ENCODE measurements around the gene SEC14L1. TPM values are rescaled to one million over a fixed set of nuclear protein-coding genes. Genes with fewer than 3 reads are reported as not detected.
"Not testable (repeated sequence)": the region's sequence is repeated elsewhere in the genome, so short reads cannot be mapped to it uniquely, and the experiment has no call there.

The SEC14L1 gene
- total RNA-seq, 6 donors from 2014 or later, result 100 to 291 (median 145) TPM

DNA sequence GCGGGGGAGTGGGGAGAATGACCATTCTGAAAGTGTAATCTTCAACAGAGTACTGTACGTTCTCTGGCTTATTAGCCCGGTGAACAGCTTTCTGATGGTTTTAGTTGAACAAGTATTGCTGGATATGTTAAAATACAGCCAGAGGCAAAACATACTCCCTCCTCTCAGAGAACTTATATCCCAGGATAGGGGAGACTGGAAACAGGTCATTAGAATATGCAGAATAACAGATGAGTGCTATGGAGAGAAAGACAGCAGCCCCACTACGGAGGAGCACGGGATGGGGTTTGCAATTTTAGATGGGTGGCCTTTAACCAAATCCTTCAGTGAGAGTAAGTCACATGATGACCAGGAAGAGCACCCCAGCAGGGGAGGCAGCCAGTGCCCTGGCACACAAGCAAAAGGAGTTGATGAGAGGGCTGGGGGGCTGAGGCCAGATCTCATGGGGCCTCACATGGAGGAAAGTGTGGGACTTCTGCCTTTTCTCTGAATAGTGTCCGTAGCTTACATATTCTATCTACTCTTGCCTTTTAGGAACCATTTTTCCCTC lies 43.1 kb upstream of the SEC14L1 start:
- Histone ChIP-seq H3K4me3 (no peak overlapping the region), H3K36me3 (peaks cover 17 to 38% (median 27%) of the 10 kb centered on the region in 4 donors), H3K4me1 (peaks cover 38 to 45% (median 39%) of the 10 kb centered on the region in 4 donors), H3K27ac (peak overlapping the region; percentile 73 to 84 (median 83)), H3K9me3 (no peaks in the 10 kb centered on the region), H3K27me3 (no peaks in the 10 kb centered on the region)
- WGBS, 2 donors, result 83 to 87% methylated on average over 6 of the region's 6 CpGs
- TF ChIP-seq POLR2AphosphoS5 (IDR thresholded peaks at IDR 0.05) (no peak), POLR2A (IDR thresholded peaks at IDR 0.05) (peak in 1 of 4 donors; percentile 35)
- ATAC-seq (ENCODE audit: low FRiP score in 2 of 2), result no peak
- no peak for DNase-seq

DNA sequence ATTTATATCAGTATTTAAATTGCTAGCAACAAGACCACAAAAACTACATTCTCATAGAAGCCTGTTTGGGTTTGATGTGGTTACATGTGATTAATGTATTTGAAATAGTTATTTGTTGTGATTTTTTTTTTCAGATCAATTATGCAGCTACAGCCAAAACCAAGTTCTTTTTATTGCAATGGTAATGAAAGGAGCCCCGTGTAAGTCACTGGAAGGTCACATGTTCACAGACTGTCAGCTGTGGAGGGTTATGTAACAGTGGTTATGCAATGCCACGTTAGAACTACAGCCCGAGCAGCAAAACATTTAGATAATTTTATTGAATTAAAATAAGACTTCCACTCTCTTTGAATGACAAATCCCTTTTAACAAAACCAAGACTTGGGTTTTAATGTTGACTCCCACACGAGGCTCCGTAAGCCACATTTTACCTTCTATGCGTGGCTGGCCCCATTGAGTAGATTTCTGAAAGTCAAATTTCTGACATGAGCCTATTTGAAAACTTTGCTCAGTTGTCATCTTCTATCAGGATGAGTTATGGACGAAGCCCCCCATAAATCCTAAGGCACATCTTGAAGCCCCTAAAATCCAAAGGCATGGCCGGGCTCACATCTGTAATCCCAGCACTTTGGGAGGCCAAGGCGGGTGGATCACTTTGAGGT lies 41.8 kb upstream of the SEC14L1 start:
- no peaks in the 10 kb centered on the region for H3K9me3 ChIP-seq
- ATAC-seq (ENCODE audit: low FRiP score in 2 of 2), result peak; percentile 63 to 89
- TF ChIP-seq EP300 (IDR thresholded peaks at IDR 0.05) (peak in 1 of 4 donors; percentile 73), POLR2AphosphoS5 (IDR thresholded peaks at IDR 0.05) (peak; percentile 47 to 72), POLR2A (IDR thresholded peaks at IDR 0.05) (peak in 1 of 4 donors; percentile 9), CTCF (IDR thresholded peaks at IDR 0.05) (no peak)
- no peak overlapping the region for H3K4me3 ChIP-seq
- peaks cover 5 to 25% (median 17%) of the 10 kb centered on the region in 4 donors for H3K36me3 ChIP-seq
- peaks cover 38 to 45% (median 39%) of the 10 kb centered on the region in 4 donors for H3K4me1 ChIP-seq
- H3K27me3 ChIP-seq, result no peaks in the 10 kb centered on the region
- H3K27ac ChIP-seq, result peak overlapping the region; percentile 73 to 84 (median 83)
- peak in 1 of 2 donors; percentile 81 for DNase-seq
- 37 to 45% methylated on average over 8 to 9 of the region's 9 CpGs for WGBS, 2 donors

- DNase-seq, result peak in 1 of 2 donors; percentile 84
Observed at GRCh38 chr17:77099997-77100396, 40.8 kb upstream of the SEC14L1 start.

GRCh38 chr17:77101521-77102410 lies 39.0 kb upstream of the SEC14L1 start:
- WGBS, 2 donors, result 89 to 90% methylated on average over 13 to 15 of the region's 15 CpGs
- Histone ChIP-seq H3K4me3 (no peak overlapping the region), H3K9me3 (no peaks in the 10 kb centered on the region), H3K36me3 (peaks cover 0 to 7% (median 0%) of the 10 kb centered on the region in 4 donors), H3K27me3 (no peaks in the 10 kb centered on the region), H3K4me1 (peaks cover 28 to 35% (median 29%) of the 10 kb centered on the region in 4 donors), H3K27ac (no peak overlapping the region)
- TF ChIP-seq POLR2AphosphoS5 (IDR thresholded peaks at IDR 0.05) (no peak), POLR2A (IDR thresholded peaks at IDR 0.05) (no peak), EP300 (IDR thresholded peaks at IDR 0.05) (no peak), CTCF (IDR thresholded peaks at IDR 0.05) (no peak)
- no peak for ATAC-seq (ENCODE audit: low FRiP score in 2 of 2)
- no peak for DNase-seq

More at GRCh38 chr17:77099997-77100396, 40.8 kb upstream of the SEC14L1 start:
- Histone ChIP-seq H3K36me3 (peaks cover 0 to 16% (median 7%) of the 10 kb centered on the region in 4 donors), H3K9me3 (no peaks in the 10 kb centered on the region), H3K27ac (peak overlapping the region; percentile 73 to 84 (median 83)), H3K4me3 (no peak overlapping the region), H3K4me1 (peaks cover 38 to 45% (median 39%) of the 10 kb centered on the region in 4 donors), H3K27me3 (no peaks in the 10 kb centered on the region)
- peak; percentile 84 for ATAC-seq (ENCODE audit: low FRiP score in 2 of 2)
- peak; percentile 58 to 81 for TF ChIP-seq POLR2AphosphoS5 (IDR thresholded peaks at IDR 0.05)
- TF ChIP-seq EP300 (IDR thresholded peaks at IDR 0.05), result no peak
- TF ChIP-seq POLR2A (IDR thresholded peaks at IDR 0.05), result peak in 2 of 4 donors; percentile 31 to 78
- no peak for TF ChIP-seq CTCF (IDR thresholded peaks at IDR 0.05)
- 63 to 76% methylated on average over 15 of the region's 15 CpGs for WGBS, 2 donors

DNA sequence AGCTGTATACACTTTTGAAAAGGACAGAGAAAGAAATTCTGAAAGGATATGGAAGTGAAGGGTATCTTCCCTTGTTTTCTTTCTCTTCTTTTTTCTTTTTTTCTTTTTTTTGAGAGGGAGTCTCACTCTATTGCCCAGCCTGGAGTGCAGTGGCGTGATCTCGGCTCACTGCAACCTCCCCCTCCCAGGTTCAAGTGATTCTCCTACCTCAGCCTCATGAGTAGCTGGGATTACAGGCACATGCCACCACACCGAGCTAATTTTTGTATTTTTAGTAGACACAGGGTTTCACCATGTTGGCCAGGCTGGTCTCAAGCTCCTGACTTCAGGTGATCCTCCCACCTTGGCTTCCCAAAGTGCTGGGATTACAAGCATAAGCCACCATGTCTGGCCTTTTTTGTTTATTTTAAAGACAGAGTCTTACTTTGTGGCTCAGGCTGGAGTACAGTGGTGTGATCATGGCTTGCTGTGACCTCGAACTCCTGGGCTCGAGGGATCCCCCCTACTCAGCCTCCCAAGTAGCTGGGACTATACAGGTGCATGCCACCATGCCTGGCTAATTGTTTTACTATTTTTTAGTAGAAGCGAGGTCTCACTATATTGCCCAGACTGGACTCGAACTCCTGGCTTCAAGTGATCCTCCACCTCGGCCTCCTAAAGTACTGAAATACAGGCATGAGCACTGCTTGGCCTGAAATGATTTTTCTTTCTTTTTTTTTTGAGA lies 38.2 kb upstream of the SEC14L1 start:
- H3K4me3 ChIP-seq; ATAC-seq (ENCODE audit: low FRiP score in 2 of 2); H3K36me3 ChIP-seq; H3K27ac ChIP-seq; DNase-seq; H3K27me3 ChIP-seq; H3K9me3 ChIP-seq: not testable (repeated sequence)
- 92 to 93% methylated on average over 8 of the region's 8 CpGs for WGBS, 2 donors
- peaks cover 20 to 28% (median 21%) of the 10 kb centered on the region in 4 donors for H3K4me1 ChIP-seq
